ENCODE results near the gene ALK.

- TF ChIP-seq TCF12 (IDR thresholded peaks at IDR 0.05) = no peak
- no peak for TF ChIP-seq CTCF (IDR thresholded peaks at IDR 0.05)
- no peak for TF ChIP-seq FOXM1 (IDR thresholded peaks at IDR 0.05; ENCODE audit: low read depth)
- TF ChIP-seq NRF1 (IDR thresholded peaks at IDR 0.05; ENCODE audit: low read depth, low read length) = no peak
- TF ChIP-seq MAX (IDR thresholded peaks at IDR 0.05; ENCODE audit: low read depth) = no peak
- TF ChIP-seq SMC3 (IDR thresholded peaks at IDR 0.05; ENCODE audit: low read depth, low read length) = no peak
- TF ChIP-seq REST (IDR thresholded peaks at IDR 0.05; ENCODE audit: low read depth, low read length) = no peak
- TF ChIP-seq SIN3A (IDR thresholded peaks at IDR 0.05; ENCODE audit: borderline replicate concordance, low read depth, low read length) = no peak
Measured at GRCh38 chr2:29954316-29954715, 32.9 kb upstream of the ALK start.
